ENCODE measurements around the gene PADI1.

DNA sequence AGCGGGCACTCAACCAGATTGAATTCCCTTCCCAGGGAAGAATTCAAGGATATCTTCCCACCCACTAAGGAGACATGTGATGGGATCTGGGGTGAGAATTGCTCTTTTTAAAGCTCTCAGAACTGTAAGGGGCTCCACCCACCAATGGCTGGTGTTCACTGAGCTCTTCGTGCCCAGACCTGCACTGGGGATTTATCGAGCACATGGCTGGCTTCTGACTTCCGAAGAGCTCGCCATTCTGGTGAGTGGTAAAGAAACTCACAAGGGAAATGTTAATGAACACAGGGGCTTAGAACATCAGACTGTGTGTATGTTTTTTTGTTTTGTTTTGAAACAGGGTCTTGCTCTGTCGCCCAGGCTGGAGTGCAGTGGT, 53.8 kb downstream of the PADI1 start:
- TF ChIP-seq, protein P1, sequence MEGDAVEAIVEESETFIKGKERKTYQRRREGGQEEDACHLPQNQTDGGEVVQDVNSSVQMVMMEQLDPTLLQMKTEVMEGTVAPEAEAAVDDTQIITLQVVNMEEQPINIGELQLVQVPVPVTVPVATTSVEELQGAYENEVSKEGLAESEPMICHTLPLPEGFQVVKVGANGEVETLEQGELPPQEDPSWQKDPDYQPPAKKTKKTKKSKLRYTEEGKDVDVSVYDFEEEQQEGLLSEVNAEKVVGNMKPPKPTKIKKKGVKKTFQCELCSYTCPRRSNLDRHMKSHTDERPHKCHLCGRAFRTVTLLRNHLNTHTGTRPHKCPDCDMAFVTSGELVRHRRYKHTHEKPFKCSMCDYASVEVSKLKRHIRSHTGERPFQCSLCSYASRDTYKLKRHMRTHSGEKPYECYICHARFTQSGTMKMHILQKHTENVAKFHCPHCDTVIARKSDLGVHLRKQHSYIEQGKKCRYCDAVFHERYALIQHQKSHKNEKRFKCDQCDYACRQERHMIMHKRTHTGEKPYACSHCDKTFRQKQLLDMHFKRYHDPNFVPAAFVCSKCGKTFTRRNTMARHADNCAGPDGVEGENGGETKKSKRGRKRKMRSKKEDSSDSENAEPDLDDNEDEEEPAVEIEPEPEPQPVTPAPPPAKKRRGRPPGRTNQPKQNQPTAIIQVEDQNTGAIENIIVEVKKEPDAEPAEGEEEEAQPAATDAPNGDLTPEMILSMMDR (IDR thresholded peaks at IDR 0.05), result no peak
- TF ChIP-seq POLR2A (IDR thresholded peaks at IDR 0.05), result no peak
